ENCODE measurements around the gene EPN3.

GRCh38 chr17:50542795-50543774 is 10.6 kb downstream of the EPN3 start:
- TF ChIP-seq CTCF (conservative IDR thresholded peaks at IDR 0.05; ENCODE audit: low read depth in 2 of 2), result no peak
- no peak for TF ChIP-seq EZH2 (IDR thresholded peaks at IDR 0.05; ENCODE audit: low read depth, unreplicated experiment)
- TF ChIP-seq REST (IDR thresholded peaks at IDR 0.05; ENCODE audit: unreplicated experiment), result no peak
- no peak for TF ChIP-seq JUNB (IDR thresholded peaks at IDR 0.05; ENCODE audit: unreplicated experiment)
- TF ChIP-seq POLR2AphosphoS5 (IDR thresholded peaks at IDR 0.05; ENCODE audit: low read depth), result no peak
- TF ChIP-seq EZH2phosphoT487 (IDR thresholded peaks at IDR 0.05; ENCODE audit: unreplicated experiment), result no peak
- no peak for TF ChIP-seq STAT1 (IDR thresholded peaks at IDR 0.05; ENCODE audit: unreplicated experiment)
- TF ChIP-seq CREB1 (CRISPR knock-in tag; IDR thresholded peaks at IDR 0.05; ENCODE audit: low read depth), result no peak
